GM12878 (cell line): Measurements from ENCODE around the gene GJA8. TPM values are rescaled to one million over a fixed set of nuclear protein-coding genes. Genes with fewer than 3 reads are reported as not detected.
"Not testable (repeated sequence)": the region's sequence is repeated elsewhere in the genome, so short reads cannot be mapped to it uniquely, and the experiment has no call there.

ENCODE experiments used
- ATAC-seq: fragments of 200-7000 bp; cut with Tn5 transposase; 3 replicates; pipeline ENCODE4 v1.9.1; 2020; ENCODE audit warnings: mild to moderate bottlenecking, moderate library complexity
- BruUV-seq: library from RNA; stranded (reverse); fragments of 400-500 nt; replicated peaks from 2 replicates; lab custom pipeline; 2021; lab: Mats Ljungman, UMichigan
- CTCF ChIA-PET: fragments of 300-600 bp; sonication (Branson Sonifier 250); formaldehyde crosslinking; extraction: SDS; loops from one replicate; lab custom pipeline; 2021; ENCODE audit warnings: inconsistent platforms; lab: Yijun Ruan, JAX
- POLR2A ChIA-PET: fragments of 350-600 bp; formaldehyde crosslinking; extraction: SDS; loops from one replicate; lab custom pipeline; 2021; ENCODE audit warnings: inconsistent platforms; lab: Charles Lee
- RAD21 ChIA-PET: fragments of 300-600 bp; sonication (Branson Sonifier 250); formaldehyde crosslinking; loops from one replicate; lab custom pipeline; 2023; ENCODE audit warnings: antibody characterized with exemption; ENCODE audit not compliant: unreplicated experiment; lab: Charles Lee
- SMC1A ChIA-PET: fragments of 300-600 bp; sonication (Branson Sonifier 250); formaldehyde crosslinking; loops from one replicate; lab custom pipeline; 2023; ENCODE audit not compliant: unreplicated experiment, uncharacterized antibody; lab: Charles Lee
- DNase-seq: peaks from one replicate; pipeline ENCODE4 v3.0.0-alpha.2; 2011; ENCODE audit warnings: low read depth, low spot score
- FAIRE-seq: peaks from 3 replicates; lab custom pipeline; 2011; peaks lifted over from hg19 to GRCh38; lab: Jason Lieb, UNC
- H2AFZ ChIP-seq: 2 replicates; pipeline ENCODE4 v1.6.0; 2011; ENCODE audit warnings: low read depth, low read length, control low read depth; ENCODE audit not compliant: control insufficient read depth
- H3K27ac ChIP-seq: 2 replicates; pipeline ENCODE4 v1.5.1; 2011; ENCODE audit warnings: control low read depth; ENCODE audit not compliant: control insufficient read depth, insufficient read depth
- H3K27me3 ChIP-seq, 2 experiments: replicated peaks in 1 of 2; 2 replicates each; pipeline versions ENCODE4 v1.6.0 to v1.6.1; 2011; ENCODE audit warnings: low read length in 1 of 2; ENCODE audit not compliant: control insufficient read depth in 2 of 2, insufficient read depth in 2 of 2
- H3K36me3 ChIP-seq, 2 experiments: 2 replicates each; pipeline ENCODE4 v1.5.1; 2011; ENCODE audit warnings: low read length in 1 of 2; ENCODE audit not compliant: control insufficient read depth in 2 of 2, insufficient read depth in 2 of 2
- H3K4me1 ChIP-seq: 2 replicates; pipeline ENCODE4 v1.6.1; 2011; ENCODE audit warnings: mild to moderate bottlenecking, low read length, moderate library complexity, mixed read lengths; ENCODE audit not compliant: control insufficient read depth, insufficient read depth
- H3K4me2 ChIP-seq: 2 replicates; pipeline ENCODE4 v1.6.0; 2011; ENCODE audit warnings: control low read depth; ENCODE audit not compliant: control insufficient read depth, insufficient read depth
- H3K4me3 ChIP-seq: fragments of 200-600 bp; sonication (generic); 2 replicates; pipeline ENCODE4 v1.5.1; 2016
- H3K79me2 ChIP-seq: 2 replicates; pipeline ENCODE4 v1.6.0; 2011; ENCODE audit warnings: low read length; ENCODE audit not compliant: control insufficient read depth, insufficient read depth
- H3K9ac ChIP-seq: 2 replicates; pipeline ENCODE4 v1.8.0; 2011; ENCODE audit warnings: low read length, control low read depth, mixed read lengths; ENCODE audit not compliant: control insufficient read depth, insufficient read depth
- H3K9me3 ChIP-seq: replicated peaks from 3 replicates; pipeline ENCODE4 v1.5.1; 2011; ENCODE audit warnings: mild to moderate bottlenecking, low read length; ENCODE audit not compliant: control insufficient read depth, insufficient read depth
- H4K20me1 ChIP-seq: 2 replicates; pipeline ENCODE4 v1.6.0; 2011; ENCODE audit not compliant: control insufficient read depth, insufficient read depth
- BACH1 ChIP-seq: fragments of 450-650 bp; IDR thresholded peaks from 2 replicates; pipeline ENCODE4 v1.6.1; 2017; ENCODE audit warnings: mild to moderate bottlenecking, borderline replicate concordance
- BHLHE40 ChIP-seq, 2 experiments: fragments of 450-650 bp in 1 of 2; IDR thresholded peaks; 2 replicates each; pipeline ENCODE4 v1.6.1; 2011 to 2017; ENCODE audit warnings: low read depth in 2 of 2, borderline replicate concordance in 1 of 2, improper control_type of control experiment in 1 of 2, low read length in 1 of 2, mild to moderate bottlenecking in 1 of 2
- CBFB ChIP-seq: IDR thresholded peaks from 2 replicates; pipeline ENCODE4 v1.6.1; 2016; ENCODE audit warnings: antibody characterized with exemption, low read depth
- CREB1 ChIP-seq: IDR thresholded peaks from 2 replicates; pipeline ENCODE4 v1.6.1; 2012; ENCODE audit warnings: low read depth, mild to moderate bottlenecking, inconsistent platforms
- CREM ChIP-seq: IDR thresholded peaks from 2 replicates; pipeline ENCODE4 v1.6.1; 2014; ENCODE audit warnings: antibody characterized with exemption, low read depth
- NBN ChIP-seq: fragments of 450-650 bp; IDR thresholded peaks from 2 replicates; pipeline ENCODE4 v1.6.1; 2016
- NFYB ChIP-seq: IDR thresholded peaks from 2 replicates; pipeline ENCODE4 v1.6.1; 2011; ENCODE audit warnings: low read depth, mild to moderate bottlenecking, low read length, improper control_type of control experiment, moderate library complexity; ENCODE audit not compliant: insufficient read depth
- NKRF ChIP-seq: fragments of 450-650 bp; conservative IDR thresholded peaks from 2 replicates; pipeline ENCODE4 v1.6.1; 2017; ENCODE audit warnings: mild to moderate bottlenecking, moderate library complexity
- PBX3 ChIP-seq: IDR thresholded peaks from 2 replicates; pipeline ENCODE4 v1.6.1; 2011; ENCODE audit warnings: mild to moderate bottlenecking, low read depth, low read length, moderate library complexity; ENCODE audit not compliant: insufficient replicate concordance
- PML ChIP-seq: IDR thresholded peaks from 2 replicates; pipeline ENCODE4 v1.6.1; 2012; ENCODE audit warnings: low read length, inconsistent platforms
- POLR2A ChIP-seq: IDR thresholded peaks from 2 replicates; pipeline ENCODE4 v1.6.1; 2011; ENCODE audit warnings: low read depth, mild to moderate bottlenecking, low read length
- POLR2AphosphoS2 ChIP-seq: IDR thresholded peaks from 2 replicates; pipeline ENCODE4 v1.6.1; 2011; ENCODE audit warnings: low read depth, mild to moderate bottlenecking, low read length, improper control_type of control experiment, moderate library complexity
- POLR2AphosphoS5 ChIP-seq: IDR thresholded peaks from 2 replicates; pipeline ENCODE4 v1.6.1; 2011; ENCODE audit warnings: mild to moderate bottlenecking, low read length, inconsistent platforms
- POU2F2 ChIP-seq: IDR thresholded peaks from 3 replicates; pipeline ENCODE4 v1.6.1; 2011; ENCODE audit warnings: low read depth, mild to moderate bottlenecking, low read length, borderline replicate concordance
- RB1 ChIP-seq: fragments of 450-650 bp; formaldehyde crosslinking; IDR thresholded peaks from 2 replicates; pipeline ENCODE4 v1.6.1; 2017; ENCODE audit warnings: mild to moderate bottlenecking, borderline replicate concordance
- RUNX3 ChIP-seq: IDR thresholded peaks from 2 replicates; pipeline ENCODE4 v1.6.1; 2012; ENCODE audit warnings: low read length, inconsistent platforms
- SMAD5 ChIP-seq: IDR thresholded peaks from 2 replicates; pipeline ENCODE4 v1.6.1; 2016; ENCODE audit warnings: antibody characterized with exemption, low read depth
- TAF1 ChIP-seq: IDR thresholded peaks from 2 replicates; pipeline ENCODE4 v1.6.1; 2011; ENCODE audit warnings: mild to moderate bottlenecking, low read depth, low read length, borderline replicate concordance
- TCF12 ChIP-seq: IDR thresholded peaks from 2 replicates; pipeline ENCODE4 v1.6.1; 2011; ENCODE audit warnings: low read depth, mild to moderate bottlenecking, low read length
- WGBS: methylation state at CpG from one replicate; pipeline ENCODE4 v1.1.6; 2016; ENCODE audit warnings: low lambda C conversion rate; ENCODE audit not compliant: insufficient replicate concordance, insufficient coverage; ENCODE audit errors: missing lambda C conversion rate; 5-methylcytosine and 5-hydroxymethylcytosine counted together
- in situ Hi-C: fragments of 300-500 bp; cut with MboI; formaldehyde crosslinking; loops from 9 replicates; pipeline ENCODE4 v1.14.3; 2018; ENCODE audit warnings: mixed read lengths
- intact Hi-C: fragments of 100-400 bp; cut with micrococcal nuclease; formaldehyde crosslinking; loops from one replicate; pipeline ENCODE4 v1.14.2; 2022; ENCODE audit not compliant: unreplicated experiment
- polyA plus RNA-seq, 11 experiments: library from polyadenylated mRNA; depleted of rRNA in 4 of 11; unstranded in 6 of 11; stranded (reverse) in 5 of 11; fragments of >200 nt; fragmentation: Nextera tagmentation in 4 of 11; fragmentation: Illumina TruSeq in 1 of 11; extraction: Ambion mirVana in 4 of 11; extraction: Trizol in 1 of 11; gene quantifications; 1 replicate in 1 of 11; 2 replicates in 10 of 11; pipeline versions ENCODE4 v1.2.1 to v1.2.3, GENCODE V29; 2011 to 2016; ENCODE audit warnings: inconsistent platforms in 2 of 11, missing spikeins in 2 of 11, low read depth in 1 of 11
- total RNA-seq, 4 experiments: library from RNA; depleted of rRNA in 3 of 4; stranded (reverse); fragments of >200 nt in 3 of 4; fragmentation: Illumina TruSeq in 1 of 4; extraction: Trizol in 1 of 4; gene quantifications; 2 replicates each; pipeline versions ENCODE4 v1.2.1 to v1.2.3, GENCODE V29; 2013 to 2021

GJA8 gene
- total and polyA plus RNA-seq, 10 of the 15 experiments (the other 5 are each of a cell fraction or from before 2014, with no cell fraction given), result not detected

- H3K36me3 ChIP-seq, H3K9me3 ChIP-seq, CTCF ChIA-PET, intact Hi-C loops, H3K4me1 ChIP-seq, in situ Hi-C loops, BruUV-seq, POLR2A ChIA-PET, RAD21 ChIA-PET, H4K20me1 ChIP-seq, SMC1A ChIA-PET, H3K27me3 ChIP-seq, H3K79me2 ChIP-seq: not testable (repeated sequence)
- Histone ChIP-seq H3K9ac (peak within 1 kb of the TSS; percentile 63; the same call in 1 of the 2 replicates), H3K27ac (peak within 1 kb of the TSS; percentile 42), H3K4me2 (peak within 1 kb of the TSS; percentile 71; the same call in 1 of the 2 replicates), H2AFZ (peak within 1 kb of the TSS; percentile 72), H3K4me3 (peak within 1 kb of the TSS; percentile 80)
- FAIRE-seq (peak; percentile 78), ATAC-seq (peak; percentile 99), DNase-seq (peak; percentile 59)
- WGBS, result under 1% methylated on average over 45 of the region's 72 CpGs
- TF ChIP-seq RB1 (peak; percentile 39; the same call in 1 of the 2 replicates), CREB1 (peak; percentile 79), BACH1 (0 out of 2 replicates have a peak, but pooled peaks have one; percentile 28), POLR2A (peak; percentile 88), PBX3 (peak; percentile 14), SMAD5 (0 out of 2 replicates have a peak, but pooled peaks have one; percentile 43), NFYB (0 out of 2 replicates have a peak, but pooled peaks have one; percentile 21), TAF1 (peak; percentile 75; the same call in 1 of the 2 replicates), PML (peak; percentile 58), NKRF (peak; percentile 74), POLR2AphosphoS5 (peak; percentile 88), CBFB (peak; percentile 36; the same call in 1 of the 2 replicates), POU2F2 (0 out of 3 replicates have a peak, but pooled peaks have one; percentile 23), TCF12 (peak; percentile 55; the same call in 1 of the 2 replicates), POLR2AphosphoS2 (0 out of 2 replicates have a peak, but pooled peaks have one; percentile 47), NBN (peak; percentile 54; the same call in 1 of the 2 replicates), RUNX3 (peak; percentile 33; the same call in 1 of the 2 replicates), CREM (peak; percentile 61; the same call in 1 of the 2 replicates), BHLHE40 (IDR thresholded peaks at IDR 0.05; ENCODE audit: borderline replicate concordance in 1 of 2, low read depth in 2 of 2, low read length in 1 of 2) (peak in 1 of 2 experiments; percentile 30; a peak in 1 of 4 replicates)
Measured at GRCh38 chr1:147928236-147929132, 25.9 kb downstream of the GJA8 start, which contains the start of gene GPR89B. Gene GPR89B (plus strand): TSS chr1:147928420. CDS start chr1:147928537, 117 bp downstream.
